ENCODE measurements around the gene SHISAL2A. TPM values are rescaled to one million over a fixed set of nuclear protein-coding genes. Genes with fewer than 3 reads are reported as not detected.

SHISAL2A gene
- polyA plus RNA-seq, 1 donor from 2014 or later, result not detected

- no peaks in the 10 kb centered on the region for H3K9me2 ChIP-seq (ENCODE audit: insufficient read depth, low read length)
- H3K9me3 ChIP-seq (ENCODE audit: low read length), result no peaks in the 10 kb centered on the region
- TF ChIP-seq CTCF (IDR thresholded peaks at IDR 0.05; ENCODE audit: poor library complexity, severe bottlenecking) (no peak), MXI1 (conservative IDR thresholded peaks at IDR 0.05; ENCODE audit: poor library complexity, severe bottlenecking) (no peak), SMC3 (conservative IDR thresholded peaks at IDR 0.05; ENCODE audit: poor library complexity) (no peak), TAF1 (IDR thresholded peaks at IDR 0.05; ENCODE audit: low read depth) (no peak), EP300 (conservative IDR thresholded peaks at IDR 0.05; ENCODE audit: poor library complexity, severe bottlenecking) (no peak), RAD21 (conservative IDR thresholded peaks at IDR 0.05) (no peak), REST (IDR thresholded peaks at IDR 0.05; ENCODE audit: borderline replicate concordance) (no peak), POLR2AphosphoS5 (IDR thresholded peaks at IDR 0.05) (no peak), EZH2 (IDR thresholded peaks at IDR 0.05; ENCODE audit: borderline replicate concordance, insufficient read depth, low read length, poor library complexity, severe bottlenecking) (no peak)
- H3K4me3 ChIP-seq (ENCODE audit: low read length), result no peak overlapping the region
- H3K79me2 ChIP-seq (replicated peaks; ENCODE audit: insufficient read depth, low read length), result no peaks in the 10 kb centered on the region
- H3K4me2 ChIP-seq (ENCODE audit: low read length), result no peak overlapping the region
- H3K9ac ChIP-seq (ENCODE audit: low read length), result no peak overlapping the region
- H3K27me3 ChIP-seq (ENCODE audit: insufficient read depth, low read depth, low read length), result no peaks in the 10 kb centered on the region
- H3K27ac ChIP-seq (ENCODE audit: low read length), result no peak overlapping the region
- no peaks in the 10 kb centered on the region for H3F3A ChIP-seq (ENCODE audit: insufficient read depth, low read length, poor library complexity, severe bottlenecking)
- H3K36me3 ChIP-seq (ENCODE audit: insufficient read depth, low read length), result no peaks in the 10 kb centered on the region
- H4K20me1 ChIP-seq (ENCODE audit: insufficient read depth), result no peaks in the 10 kb centered on the region
- H2AFZ ChIP-seq (ENCODE audit: low read depth, low read length), result no peak overlapping the region
Measured at GRCh38 chr1:52613636-52614373, 19.2 kb upstream of the SHISAL2A start.

- no peaks in the 10 kb centered on the region for H3K9me3 ChIP-seq (ENCODE audit: low read length)
- H3K27ac ChIP-seq (ENCODE audit: low read length), result no peak overlapping the region
- H3K9ac ChIP-seq (ENCODE audit: low read length), result no peak overlapping the region
- H3K4me3 ChIP-seq (ENCODE audit: low read length), result no peak overlapping the region
- H3K4me2 ChIP-seq (ENCODE audit: low read length), result no peak overlapping the region
- no peaks in the 10 kb centered on the region for H3K79me2 ChIP-seq (replicated peaks; ENCODE audit: insufficient read depth, low read length)
- no peaks in the 10 kb centered on the region for H3K9me2 ChIP-seq (ENCODE audit: insufficient read depth, low read length)
- H3K36me3 ChIP-seq (ENCODE audit: insufficient read depth, low read length), result no peaks in the 10 kb centered on the region
- no peaks in the 10 kb centered on the region for H4K20me1 ChIP-seq (ENCODE audit: insufficient read depth)
- H3F3A ChIP-seq (ENCODE audit: insufficient read depth, low read length, poor library complexity, severe bottlenecking), result no peaks in the 10 kb centered on the region
- TF ChIP-seq SMC3 (conservative IDR thresholded peaks at IDR 0.05; ENCODE audit: poor library complexity), result no peak
- no peak for TF ChIP-seq CTCF (IDR thresholded peaks at IDR 0.05; ENCODE audit: poor library complexity, severe bottlenecking)
- TF ChIP-seq EP300 (conservative IDR thresholded peaks at IDR 0.05; ENCODE audit: poor library complexity, severe bottlenecking), result no peak
- no peak for TF ChIP-seq EZH2 (IDR thresholded peaks at IDR 0.05; ENCODE audit: borderline replicate concordance, insufficient read depth, low read length, poor library complexity, severe bottlenecking)
- no peak for TF ChIP-seq MXI1 (conservative IDR thresholded peaks at IDR 0.05; ENCODE audit: poor library complexity, severe bottlenecking)
- TF ChIP-seq POLR2AphosphoS5 (IDR thresholded peaks at IDR 0.05), result no peak
- no peak for TF ChIP-seq RAD21 (conservative IDR thresholded peaks at IDR 0.05)
- no peak for TF ChIP-seq REST (IDR thresholded peaks at IDR 0.05; ENCODE audit: borderline replicate concordance)
- TF ChIP-seq TAF1 (IDR thresholded peaks at IDR 0.05; ENCODE audit: low read depth), result no peak
- H2AFZ ChIP-seq (ENCODE audit: low read depth, low read length), result no peak overlapping the region
- no peaks in the 10 kb centered on the region for H3K27me3 ChIP-seq (ENCODE audit: insufficient read depth, low read depth, low read length)
Measured at GRCh38 chr1:52614671-52615070, 18.3 kb upstream of the SHISAL2A start.
